GM10847 (cell line): Measurements from ENCODE around the gene MEIOC.

Experiments
- POLR2A ChIP-seq: IDR thresholded peaks from 2 replicates; pipeline ENCODE4 v1.6.1; 2011; ENCODE audit not compliant: insufficient read length; ENCODE audit errors: extremely low read depth

The MEIOC gene

GRCh38 chr17:44636562-44636961 lies 19.7 kb upstream of the MEIOC start:
- no peak for TF ChIP-seq POLR2A

GRCh38 chr17:44637066-44637465 lies 19.2 kb upstream of the MEIOC start:
- TF ChIP-seq POLR2A, result no peak

- no peak for TF ChIP-seq POLR2A
Observed at GRCh38 chr17:44642834-44643233, 13.4 kb upstream of the MEIOC start.

GRCh38 chr17:44645341-44645740 lies 10.9 kb upstream of the MEIOC start:
- TF ChIP-seq POLR2A, result no peak

GRCh38 chr17:44646280-44646679 lies 10.0 kb upstream of the MEIOC start:
- TF ChIP-seq POLR2A, result no peak

GRCh38 chr17:44647736-44648135 lies 8.5 kb upstream of the MEIOC start:
- no peak for TF ChIP-seq POLR2A

- TF ChIP-seq POLR2A, result no peak
Observed at GRCh38 chr17:44648963-44649362, 7.3 kb upstream of the MEIOC start.

GRCh38 chr17:44651228-44651627 lies 5.0 kb upstream of the MEIOC start:
- no peak for TF ChIP-seq POLR2A

GRCh38 chr17:44652727-44653126 lies 3.5 kb upstream of the MEIOC start:
- TF ChIP-seq POLR2A, result no peak

GRCh38 chr17:44653384-44653783 lies 2.9 kb upstream of the MEIOC start:
- TF ChIP-seq POLR2A, result no peak

GRCh38 chr17:44653954-44654353 lies 2.3 kb upstream of the MEIOC start:
- no peak for TF ChIP-seq POLR2A

- no peak for TF ChIP-seq POLR2A
Observed at GRCh38 chr17:44661835-44662234, 5.6 kb downstream of the MEIOC start.

GRCh38 chr17:44663095-44663494 lies 6.8 kb downstream of the MEIOC start:
- TF ChIP-seq POLR2A, result no peak

- TF ChIP-seq POLR2A, result no peak
Observed at GRCh38 chr17:44664867-44665266, 8.6 kb downstream of the MEIOC start.

GRCh38 chr17:44666006-44666405 lies 9.7 kb downstream of the MEIOC start:
- no peak for TF ChIP-seq POLR2A

- no peak for TF ChIP-seq POLR2A
Observed at GRCh38 chr17:44672479-44673093, 16.3 kb downstream of the MEIOC start.

GRCh38 chr17:44673893-44674292 lies 17.6 kb downstream of the MEIOC start:
- no peak for TF ChIP-seq POLR2A

- TF ChIP-seq POLR2A, result no peak
Observed at GRCh38 chr17:44677136-44677535, 20.9 kb downstream of the MEIOC start.

- no peak for TF ChIP-seq POLR2A
Observed at GRCh38 chr17:44687756-44688155, 31.5 kb downstream of the MEIOC start.
